Breast epithelium (tissue), 3 donors: ENCODE measurements around the gene HYCC1.

ENCODE experiments used
- POLR2A ChIP-seq: fragments of 450-650 bp; IDR thresholded peaks from one replicate; pipeline ENCODE4 v1.6.1; 2016; ENCODE audit warnings: antibody characterized with exemption, mild to moderate bottlenecking, moderate library complexity
- POLR2AphosphoS5 ChIP-seq, 3 donors: sonication (generic); formaldehyde crosslinking; IDR thresholded peaks; one replicate each; pipeline ENCODE4 v1.6.1; 2017; ENCODE audit warnings: antibody characterized with exemption in 3 of 3
- TF ChIP-seq, protein P1 (sequence below), 3 donors: fragments of 450-650 bp; IDR thresholded peaks; one replicate each; pipeline ENCODE4 v1.5.1; 2016 to 2017; ENCODE audit warnings: antibody characterized with exemption in 3 of 3, mild to moderate bottlenecking in 3 of 3, moderate library complexity in 3 of 3

DNA sequence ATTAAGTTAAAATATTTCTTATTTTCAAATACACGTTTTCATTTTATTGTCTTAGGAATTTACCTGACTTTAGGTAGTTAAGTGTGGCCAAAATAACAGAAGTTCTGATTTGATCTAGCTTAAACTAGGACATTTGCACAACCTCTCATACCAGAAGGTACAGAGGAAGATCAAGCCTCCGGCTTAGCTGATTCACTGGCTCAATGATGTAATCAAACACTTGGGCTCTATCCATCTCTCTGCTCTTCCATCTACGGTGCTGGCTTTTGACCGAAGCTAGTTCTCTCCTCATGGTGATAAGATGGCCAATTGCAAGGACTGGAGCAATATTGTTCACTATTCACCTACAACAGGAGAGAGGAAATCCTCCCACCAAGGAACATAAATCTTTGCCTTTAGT lies 12.2 kb upstream of the HYCC1 start:
- TF ChIP-seq POLR2AphosphoS5 (IDR thresholded peaks at IDR 0.05) (no peak), POLR2A (no peak)
- TF ChIP-seq, protein P1, sequence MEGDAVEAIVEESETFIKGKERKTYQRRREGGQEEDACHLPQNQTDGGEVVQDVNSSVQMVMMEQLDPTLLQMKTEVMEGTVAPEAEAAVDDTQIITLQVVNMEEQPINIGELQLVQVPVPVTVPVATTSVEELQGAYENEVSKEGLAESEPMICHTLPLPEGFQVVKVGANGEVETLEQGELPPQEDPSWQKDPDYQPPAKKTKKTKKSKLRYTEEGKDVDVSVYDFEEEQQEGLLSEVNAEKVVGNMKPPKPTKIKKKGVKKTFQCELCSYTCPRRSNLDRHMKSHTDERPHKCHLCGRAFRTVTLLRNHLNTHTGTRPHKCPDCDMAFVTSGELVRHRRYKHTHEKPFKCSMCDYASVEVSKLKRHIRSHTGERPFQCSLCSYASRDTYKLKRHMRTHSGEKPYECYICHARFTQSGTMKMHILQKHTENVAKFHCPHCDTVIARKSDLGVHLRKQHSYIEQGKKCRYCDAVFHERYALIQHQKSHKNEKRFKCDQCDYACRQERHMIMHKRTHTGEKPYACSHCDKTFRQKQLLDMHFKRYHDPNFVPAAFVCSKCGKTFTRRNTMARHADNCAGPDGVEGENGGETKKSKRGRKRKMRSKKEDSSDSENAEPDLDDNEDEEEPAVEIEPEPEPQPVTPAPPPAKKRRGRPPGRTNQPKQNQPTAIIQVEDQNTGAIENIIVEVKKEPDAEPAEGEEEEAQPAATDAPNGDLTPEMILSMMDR (IDR thresholded peaks at IDR 0.05), result no peak
